Esophagus squamous epithelium (tissue), 5 donors: ENCODE measurements around the gene GIGYF2. TPM values are rescaled to one million over a fixed set of nuclear protein-coding genes. Genes with fewer than 3 reads are reported as not detected.
"Not testable (repeated sequence)": the region's sequence is repeated elsewhere in the genome, so short reads cannot be mapped to it uniquely, and the experiment has no call there.

Experiments used
- DNase-seq: peaks from one replicate; lab custom pipeline; 2025; lab: John Stamatoyannopoulos, UW
- H3K27ac ChIP-seq, 4 donors: fragments of 200-600 bp; sonication (generic); one replicate each; pipeline ENCODE4 v1.5.1; 2016 to 2019; ENCODE audit warnings: mild to moderate bottlenecking in 1 of 4
- H3K27me3 ChIP-seq, 4 donors: fragments of 200-600 bp; sonication (generic); 1 replicate in 3 of 4; 2 replicates in 1 of 4; pipeline versions ENCODE4 v1.5.1 to v1.6.0; 2017 to 2021; ENCODE audit warnings: antibody characterized with exemption in 1 of 4
- H3K36me3 ChIP-seq, 3 donors: fragments of 200-600 bp; sonication (generic); one replicate each; pipeline ENCODE4 v1.5.1; 2016 to 2019
- H3K4me1 ChIP-seq, 3 donors: fragments of 200-600 bp; sonication (generic); one replicate each; pipeline ENCODE4 v1.5.1; 2017 to 2019
- H3K4me3 ChIP-seq, 4 donors: fragments of 200-600 bp; sonication (generic); 1 replicate in 3 of 4; 2 replicates in 1 of 4; pipeline ENCODE4 v1.5.1; 2016 to 2019; ENCODE audit warnings: mild to moderate bottlenecking in 2 of 4, moderate library complexity in 1 of 4
- H3K9me3 ChIP-seq, 3 donors: fragments of 200-600 bp; sonication (generic); one replicate each; pipeline ENCODE4 v1.5.1; 2016 to 2019
- CTCF ChIP-seq, 6 experiments: fragments of 450-650 bp in 4 of 6; fragments of 200-600 bp in 2 of 6; sonication (generic) in 2 of 6; IDR thresholded peaks; one replicate each; pipeline ENCODE4 v1.5.1; 2016 to 2019; ENCODE audit warnings: antibody characterized with exemption in 6 of 6, mild to moderate bottlenecking in 4 of 6, moderate library complexity in 4 of 6
- POLR2A ChIP-seq, 4 donors: fragments of 450-650 bp; IDR thresholded peaks; one replicate each; pipeline ENCODE4 v1.6.1; 2017; ENCODE audit warnings: antibody characterized with exemption in 4 of 4, mild to moderate bottlenecking in 4 of 4, moderate library complexity in 3 of 4
- WGBS, 2 donors: methylation state at CpG; one replicate each; pipeline ENCODE4 v1.1.5; 2018; 5-methylcytosine and 5-hydroxymethylcytosine counted together
- intact Hi-C: fragments of 100-400 bp; cut with DNase I; formaldehyde crosslinking; loops from one replicate; pipeline ENCODE4 v1.15.0; 2022
- total RNA-seq, 4 donors: library from RNA; depleted of rRNA; stranded (reverse); fragments of >200 nt; gene quantifications; one replicate each; pipeline ENCODE4 v1.1.0, GENCODE V29; 2016
- donor health status: DM: yes; HTN: yes; CAD: no.

GIGYF2 gene
- total RNA-seq, 4 donors from 2014 or later = 48.7 to 79.0 (median 62.0) TPM

GRCh38 chr2:232850039-232850438 is 152.9 kb downstream of the GIGYF2 start:
- Histone ChIP-seq H3K36me3 (peaks cover 29 to 82% (median 39%) of the 10 kb centered on the region in 3 donors), H3K27me3 (no peaks in the 10 kb centered on the region), H3K4me3 (no peak overlapping the region), H3K27ac (no peak overlapping the region), H3K9me3 (no peaks in the 10 kb centered on the region), H3K4me1 (peaks cover 0 to 13% (median 0%) of the 10 kb centered on the region in 3 donors)
- 93 to 96% methylated on average over 3 of the region's 3 CpGs for WGBS, 2 donors
- DNase-seq = no peak
- TF ChIP-seq POLR2A (IDR thresholded peaks at IDR 0.05) (no peak), CTCF (IDR thresholded peaks at IDR 0.05) (no peak)
- intact Hi-C loops = loop anchor here (10.0 kb wide), 1 partner anchor 395 kb away; no protein-coding TSS in a partner anchor

- not testable (repeated sequence) for H3K9me3 ChIP-seq, DNase-seq, H3K27ac ChIP-seq, H3K4me3 ChIP-seq, H3K27me3 ChIP-seq
- peaks cover 0 to 13% (median 0%) of the 10 kb centered on the region in 3 donors for H3K4me1 ChIP-seq
- WGBS, 2 donors = 65 to 74% methylated on average over 11 of the region's 11 CpGs
- peaks cover 35 to 82% (median 36%) of the 10 kb centered on the region in 3 donors for H3K36me3 ChIP-seq
- intact Hi-C loops = loop anchor here (10.0 kb wide), 1 partner anchor 393 kb away; no protein-coding TSS in a partner anchor
Observed at GRCh38 chr2:232852081-232852480, 154.9 kb downstream of the GIGYF2 start.

- Histone ChIP-seq H3K4me3 (no peak overlapping the region), H3K27me3 (no peaks in the 10 kb centered on the region), H3K9me3 (no peaks in the 10 kb centered on the region), H3K27ac (no peak overlapping the region), H3K4me1 (peaks cover 0 to 13% (median 0%) of the 10 kb centered on the region in 3 donors), H3K36me3 (peaks cover 36 to 82% (median 41%) of the 10 kb centered on the region in 3 donors)
- DNase-seq = no peak
- intact Hi-C loops = loop anchor here (10.0 kb wide), 1 partner anchor 392 kb away; no protein-coding TSS in a partner anchor
- 42 to 56% methylated on average over 2 of the region's 2 CpGs for WGBS, 2 donors
- TF ChIP-seq CTCF (IDR thresholded peaks at IDR 0.05) (no peak), POLR2A (IDR thresholded peaks at IDR 0.05) (no peak)
Observed at GRCh38 chr2:232852676-232853075, 155.5 kb downstream of the GIGYF2 start.

GRCh38 chr2:232854082-232854481 is 157.0 kb downstream of the GIGYF2 start:
- Histone ChIP-seq H3K4me3 (no peak overlapping the region), H3K27ac (no peak overlapping the region), H3K4me1 (peaks cover 0 to 13% (median 0%) of the 10 kb centered on the region in 3 donors), H3K9me3 (no peaks in the 10 kb centered on the region), H3K27me3 (no peaks in the 10 kb centered on the region), H3K36me3 (peaks cover 36 to 82% (median 44%) of the 10 kb centered on the region in 3 donors)
- no peak for TF ChIP-seq CTCF (IDR thresholded peaks at IDR 0.05)
- no peak for TF ChIP-seq POLR2A (IDR thresholded peaks at IDR 0.05)
- WGBS, 2 donors = 35 to 45% methylated on average over 7 of the region's 7 CpGs
- DNase-seq = no peak
- intact Hi-C loops = loop anchor here (10.0 kb wide), 1 partner anchor 391 kb away; no protein-coding TSS in a partner anchor

- H3K9me3 ChIP-seq = no peaks in the 10 kb centered on the region
- H3K36me3 ChIP-seq = peaks cover 15 to 78% (median 17%) of the 10 kb centered on the region in 3 donors
- intact Hi-C loops = loop anchor here (10.0 kb wide), 1 partner anchor 388 kb away; no protein-coding TSS in a partner anchor
- TF ChIP-seq CTCF (IDR thresholded peaks at IDR 0.05) = no peak
- TF ChIP-seq POLR2A (IDR thresholded peaks at IDR 0.05) = no peak
- H3K27ac ChIP-seq = no peak overlapping the region
- H3K27me3 ChIP-seq = no peaks in the 10 kb centered on the region
- WGBS, 2 donors = 77 to 80% methylated on average over 4 of the region's 4 CpGs
- H3K4me1 ChIP-seq = peaks cover 0 to 13% (median 0%) of the 10 kb centered on the region in 3 donors
- DNase-seq = no peak
- no peak overlapping the region for H3K4me3 ChIP-seq
Observed at GRCh38 chr2:232857158-232857563, 160.0 kb downstream of the GIGYF2 start.
